ENCODE measurements around the gene MPL. TPM values are rescaled to one million over a fixed set of nuclear protein-coding genes. Genes with fewer than 3 reads are reported as not detected.

Gene MPL
- total and polyA plus RNA-seq, 10 of the 15 experiments (the other 5 are each of a cell fraction or from before 2014, with no cell fraction given) = not detected

GRCh38 chr1:43358746-43359693 lies 21.4 kb downstream of the MPL start, which contains the start of gene CDC20 (continued):
- TF ChIP-seq, protein P1, sequence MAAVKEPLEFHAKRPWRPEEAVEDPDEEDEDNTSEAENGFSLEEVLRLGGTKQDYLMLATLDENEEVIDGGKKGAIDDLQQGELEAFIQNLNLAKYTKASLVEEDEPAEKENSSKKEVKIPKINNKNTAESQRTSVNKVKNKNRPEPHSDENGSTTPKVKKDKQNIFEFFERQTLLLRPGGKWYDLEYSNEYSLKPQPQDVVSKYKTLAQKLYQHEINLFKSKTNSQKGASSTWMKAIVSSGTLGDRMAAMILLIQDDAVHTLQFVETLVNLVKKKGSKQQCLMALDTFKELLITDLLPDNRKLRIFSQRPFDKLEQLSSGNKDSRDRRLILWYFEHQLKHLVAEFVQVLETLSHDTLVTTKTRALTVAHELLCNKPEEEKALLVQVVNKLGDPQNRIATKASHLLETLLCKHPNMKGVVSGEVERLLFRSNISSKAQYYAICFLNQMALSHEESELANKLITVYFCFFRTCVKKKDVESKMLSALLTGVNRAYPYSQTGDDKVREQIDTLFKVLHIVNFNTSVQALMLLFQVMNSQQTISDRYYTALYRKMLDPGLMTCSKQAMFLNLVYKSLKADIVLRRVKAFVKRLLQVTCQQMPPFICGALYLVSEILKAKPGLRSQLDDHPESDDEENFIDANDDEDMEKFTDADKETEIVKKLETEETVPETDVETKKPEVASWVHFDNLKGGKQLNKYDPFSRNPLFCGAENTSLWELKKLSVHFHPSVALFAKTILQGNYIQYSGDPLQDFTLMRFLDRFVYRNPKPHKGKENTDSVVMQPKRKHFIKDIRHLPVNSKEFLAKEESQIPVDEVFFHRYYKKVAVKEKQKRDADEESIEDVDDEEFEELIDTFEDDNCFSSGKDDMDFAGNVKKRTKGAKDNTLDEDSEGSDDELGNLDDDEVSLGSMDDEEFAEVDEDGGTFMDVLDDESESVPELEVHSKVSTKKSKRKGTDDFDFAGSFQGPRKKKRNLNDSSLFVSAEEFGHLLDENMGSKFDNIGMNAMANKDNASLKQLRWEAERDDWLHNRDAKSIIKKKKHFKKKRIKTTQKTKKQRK (IDR thresholded peaks at IDR 0.05; ENCODE audit: low read depth, low read length) = no peak
- TF ChIP-seq ASH2L (IDR thresholded peaks at IDR 0.05; ENCODE audit: borderline replicate concordance, low read depth) = no peak
- TF ChIP-seq EZH2 (IDR thresholded peaks at IDR 0.05; ENCODE audit: borderline replicate concordance, control insufficient read depth, low read depth, low read length) = no peak
- TF ChIP-seq SKIL (IDR thresholded peaks at IDR 0.05; ENCODE audit: low read depth, poor library complexity, severe bottlenecking) = no peak
- TF ChIP-seq, protein P2, sequence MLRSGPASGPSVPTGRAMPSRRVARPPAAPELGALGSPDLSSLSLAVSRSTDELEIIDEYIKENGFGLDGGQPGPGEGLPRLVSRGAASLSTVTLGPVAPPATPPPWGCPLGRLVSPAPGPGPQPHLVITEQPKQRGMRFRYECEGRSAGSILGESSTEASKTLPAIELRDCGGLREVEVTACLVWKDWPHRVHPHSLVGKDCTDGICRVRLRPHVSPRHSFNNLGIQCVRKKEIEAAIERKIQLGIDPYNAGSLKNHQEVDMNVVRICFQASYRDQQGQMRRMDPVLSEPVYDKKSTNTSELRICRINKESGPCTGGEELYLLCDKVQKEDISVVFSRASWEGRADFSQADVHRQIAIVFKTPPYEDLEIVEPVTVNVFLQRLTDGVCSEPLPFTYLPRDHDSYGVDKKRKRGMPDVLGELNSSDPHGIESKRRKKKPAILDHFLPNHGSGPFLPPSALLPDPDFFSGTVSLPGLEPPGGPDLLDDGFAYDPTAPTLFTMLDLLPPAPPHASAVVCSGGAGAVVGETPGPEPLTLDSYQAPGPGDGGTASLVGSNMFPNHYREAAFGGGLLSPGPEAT (IDR thresholded peaks at IDR 0.05; ENCODE audit: low read depth) = peak; percentile 43; the same call in 1 of the 2 replicates
- no peak for TF ChIP-seq CHD1 (IDR thresholded peaks at IDR 0.05; ENCODE audit: low read depth, low read length)
- no peak for TF ChIP-seq BMI1 (IDR thresholded peaks at IDR 0.05; ENCODE audit: borderline replicate concordance)
- no peak for TF ChIP-seq HDAC6 (IDR thresholded peaks at IDR 0.05; ENCODE audit: unreplicated experiment)
- no peak for TF ChIP-seq BCL3 (IDR thresholded peaks at IDR 0.05; ENCODE audit: borderline replicate concordance, insufficient read depth, low read depth, low read length, poor library complexity, severe bottlenecking)
- TF ChIP-seq IRF4 (IDR thresholded peaks at IDR 0.05; ENCODE audit: low read depth, low read length) = no peak
- TF ChIP-seq, protein P3, sequence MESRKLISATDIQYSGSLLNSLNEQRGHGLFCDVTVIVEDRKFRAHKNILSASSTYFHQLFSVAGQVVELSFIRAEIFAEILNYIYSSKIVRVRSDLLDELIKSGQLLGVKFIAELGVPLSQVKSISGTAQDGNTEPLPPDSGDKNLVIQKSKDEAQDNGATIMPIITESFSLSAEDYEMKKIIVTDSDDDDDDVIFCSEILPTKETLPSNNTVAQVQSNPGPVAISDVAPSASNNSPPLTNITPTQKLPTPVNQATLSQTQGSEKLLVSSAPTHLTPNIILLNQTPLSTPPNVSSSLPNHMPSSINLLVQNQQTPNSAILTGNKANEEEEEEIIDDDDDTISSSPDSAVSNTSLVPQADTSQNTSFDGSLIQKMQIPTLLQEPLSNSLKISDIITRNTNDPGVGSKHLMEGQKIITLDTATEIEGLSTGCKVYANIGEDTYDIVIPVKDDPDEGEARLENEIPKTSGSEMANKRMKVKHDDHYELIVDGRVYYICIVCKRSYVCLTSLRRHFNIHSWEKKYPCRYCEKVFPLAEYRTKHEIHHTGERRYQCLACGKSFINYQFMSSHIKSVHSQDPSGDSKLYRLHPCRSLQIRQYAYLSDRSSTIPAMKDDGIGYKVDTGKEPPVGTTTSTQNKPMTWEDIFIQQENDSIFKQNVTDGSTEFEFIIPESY (IDR thresholded peaks at IDR 0.05) = no peak
- TF ChIP-seq BCLAF1 (IDR thresholded peaks at IDR 0.05) = no peak
- TF ChIP-seq ZBED1 (IDR thresholded peaks at IDR 0.05; ENCODE audit: borderline replicate concordance) = no peak; the same call in 1 of the 2 replicates

All from GM12878 (cell line).